Measurements from ENCODE around the gene TTLL13.

TTLL13 gene, protein sequence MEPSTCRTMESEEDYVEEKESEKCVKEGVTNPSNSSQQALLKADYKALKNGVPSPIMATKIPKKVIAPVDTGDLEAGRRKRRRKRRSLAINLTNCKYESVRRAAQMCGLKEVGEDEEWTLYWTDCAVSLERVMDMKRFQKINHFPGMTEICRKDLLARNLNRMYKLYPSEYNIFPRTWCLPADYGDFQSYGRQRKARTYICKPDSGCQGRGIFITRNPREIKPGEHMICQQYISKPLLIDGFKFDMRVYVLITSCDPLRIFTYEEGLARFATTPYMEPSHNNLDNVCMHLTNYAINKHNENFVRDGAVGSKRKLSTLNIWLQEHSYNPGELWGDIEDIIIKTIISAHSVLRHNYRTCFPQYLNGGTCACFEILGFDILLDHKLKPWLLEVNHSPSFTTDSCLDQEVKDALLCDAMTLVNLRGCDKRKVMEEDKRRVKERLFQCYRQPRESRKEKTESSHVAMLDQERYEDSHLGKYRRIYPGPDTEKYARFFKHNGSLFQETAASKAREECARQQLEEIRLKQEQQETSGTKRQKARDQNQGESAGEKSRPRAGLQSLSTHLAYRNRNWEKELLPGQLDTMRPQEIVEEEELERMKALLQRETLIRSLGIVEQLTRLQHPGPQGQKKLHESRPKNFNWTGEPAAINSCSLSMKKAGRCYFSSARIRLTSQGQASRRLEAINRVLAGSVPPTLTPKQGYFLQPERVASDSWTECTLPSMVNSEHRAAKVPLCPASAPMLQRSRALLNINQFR

DNA sequence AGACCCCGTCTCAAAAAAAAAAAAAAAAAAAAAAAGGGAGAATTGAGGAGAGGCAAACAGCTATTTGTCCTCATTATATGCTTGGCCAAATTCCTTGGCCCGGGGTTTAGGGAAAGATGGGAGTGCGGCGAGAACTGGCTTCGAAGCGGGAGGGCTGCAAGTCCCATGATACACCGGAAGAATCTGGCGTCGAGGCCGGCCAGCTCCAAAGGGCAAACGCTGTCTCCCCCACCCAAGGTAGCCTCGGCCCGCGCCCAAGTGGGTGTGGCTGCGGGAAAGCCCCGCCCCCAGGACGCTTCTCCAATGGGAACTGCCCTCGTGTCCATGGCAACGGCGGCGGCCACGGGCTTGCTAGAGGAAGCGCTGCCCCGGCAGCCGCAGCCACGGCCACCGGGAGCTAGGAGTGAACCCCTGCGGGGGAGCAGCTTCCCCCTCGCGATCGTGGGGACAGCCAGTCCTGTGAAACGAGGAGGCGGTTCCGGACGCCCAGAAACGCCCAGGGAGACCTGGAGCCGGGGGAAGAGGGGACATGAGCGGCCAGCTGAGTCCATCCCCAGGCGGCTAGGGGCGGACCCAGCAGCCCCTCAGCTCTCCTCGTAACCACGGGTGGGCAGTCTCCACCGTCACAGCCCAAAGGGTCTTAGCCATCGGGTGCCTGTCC lies at the start of gene TTLL13:
TSS of gene TTLL13 (plus strand) at position 354 of the 661 bp plus-strand sequence. CDS start 1,075 bp downstream, outside the sequence.
- peak; percentile 57 for DNase-seq (ENCODE audit: low read depth)

DNA sequence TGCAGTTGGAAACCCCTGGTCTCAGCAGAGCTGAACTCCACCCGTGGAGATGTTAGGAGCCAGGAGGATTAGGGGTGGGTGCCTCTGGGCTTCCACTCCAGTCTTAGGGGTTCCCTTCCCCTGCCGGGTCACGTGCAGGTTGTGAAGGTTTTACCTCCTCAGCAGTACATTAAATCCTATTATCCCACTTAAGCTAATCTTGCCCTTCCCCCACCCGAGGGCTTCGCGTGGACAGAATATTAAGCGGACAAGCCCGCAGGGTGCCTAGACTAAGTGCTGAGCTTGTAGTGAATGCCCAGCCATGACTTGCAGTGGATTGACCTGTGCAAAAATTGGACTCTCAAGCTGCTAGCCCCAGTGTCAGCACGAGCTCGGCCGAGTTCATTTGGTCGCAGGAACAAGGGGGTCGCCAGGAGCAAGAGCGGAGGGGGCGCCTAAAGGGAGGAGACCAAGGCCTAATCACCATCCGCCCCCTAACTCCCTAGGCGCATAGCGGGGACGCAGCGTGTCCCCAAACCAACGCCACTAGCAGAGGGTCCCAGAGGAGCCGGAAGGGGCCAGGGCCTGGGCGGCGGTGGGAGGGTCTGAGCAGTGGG lies 48.7 kb upstream of the TTLL13 start:
- no peak for DNase-seq (ENCODE audit: low read depth)

DNA sequence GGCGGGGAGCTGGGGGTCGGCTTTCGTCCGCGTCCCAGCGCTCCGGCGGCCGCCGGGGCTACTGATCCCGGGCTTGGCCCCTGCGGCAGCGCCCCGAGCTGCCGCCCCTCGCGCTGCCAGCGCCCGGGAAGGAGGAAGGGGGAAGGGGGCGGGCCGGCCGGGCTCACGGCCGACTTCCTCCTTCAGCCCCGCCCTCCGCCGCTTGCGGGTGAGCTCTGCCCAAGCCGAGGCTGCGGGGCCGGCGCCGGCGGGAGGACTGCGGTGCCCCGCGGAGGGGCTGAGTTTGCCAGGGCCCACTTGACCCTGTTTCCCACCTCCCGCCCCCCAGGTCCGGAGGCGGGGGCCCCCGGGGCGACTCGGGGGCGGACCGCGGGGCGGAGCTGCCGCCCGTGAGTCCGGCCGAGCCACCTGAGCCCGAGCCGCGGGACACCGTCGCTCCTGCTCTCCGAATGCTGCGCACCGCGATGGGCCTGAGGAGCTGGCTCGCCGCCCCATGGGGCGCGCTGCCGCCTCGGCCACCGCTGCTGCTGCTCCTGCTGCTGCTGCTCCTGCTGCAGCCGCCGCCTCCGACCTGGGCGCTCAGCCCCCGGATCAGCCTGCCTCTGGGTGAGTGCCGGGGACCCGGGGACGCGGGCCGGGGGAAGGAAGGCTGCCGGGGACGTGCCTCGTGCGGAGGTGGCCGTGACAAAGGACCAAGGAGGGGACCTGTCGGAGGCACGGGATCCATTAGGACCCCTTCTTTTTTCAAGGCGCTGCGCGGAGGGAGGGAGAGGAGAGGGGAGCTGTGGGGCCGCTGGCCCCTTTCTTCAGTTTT lies 48.0 kb upstream of the TTLL13 start, which contains the start of gene SEMA4B:
TSS of gene SEMA4B (plus strand) at position 201 of the 814 bp plus-strand sequence. CDS start at position 450, 249 bp downstream.
- DNase-seq (ENCODE audit: low read depth), result no peak

DNA sequence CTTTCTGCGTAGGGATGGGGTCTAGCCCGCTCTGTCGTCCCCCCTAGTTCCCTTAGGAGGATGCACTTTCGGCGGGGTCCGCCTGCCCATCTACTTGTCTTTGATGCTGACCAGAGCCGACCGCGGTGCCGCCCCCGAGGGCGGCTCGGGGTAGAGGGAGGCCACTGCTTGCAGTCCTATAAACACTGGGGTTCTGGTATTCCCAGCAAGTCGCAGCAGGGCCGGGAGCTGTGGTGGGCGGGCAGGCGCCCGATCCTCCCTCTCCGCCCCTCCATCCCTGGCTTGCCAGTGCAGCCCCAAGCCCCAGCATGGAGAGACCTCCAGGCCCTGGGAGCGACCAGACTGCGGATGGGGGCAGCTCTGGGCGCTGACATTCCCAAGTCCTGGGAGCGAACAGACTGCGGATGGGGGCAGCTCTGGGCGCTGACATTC lies 47.4 kb upstream of the TTLL13 start:
- no peak for DNase-seq (ENCODE audit: low read depth)

DNA sequence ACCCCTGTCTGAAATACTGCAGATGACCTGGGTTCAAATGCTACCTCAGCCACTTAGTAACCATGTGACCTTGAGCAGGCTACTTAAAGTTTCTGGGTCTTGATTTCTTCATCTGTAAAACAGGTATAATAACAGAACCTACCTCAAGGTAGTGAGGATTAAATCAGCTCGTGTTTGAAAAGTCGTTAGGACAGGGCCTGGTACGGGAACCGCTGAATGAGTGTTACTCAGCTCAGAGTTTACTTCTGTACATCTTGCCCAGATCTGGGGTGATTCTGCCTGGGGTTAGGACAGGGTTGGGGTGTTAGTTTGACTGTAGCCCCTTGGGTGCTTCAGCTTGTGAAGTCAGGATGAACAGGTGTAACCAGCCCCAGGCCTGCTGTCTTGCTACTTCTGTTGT lies 46.4 kb upstream of the TTLL13 start:
- DNase-seq (ENCODE audit: low read depth), result no peak

DNA sequence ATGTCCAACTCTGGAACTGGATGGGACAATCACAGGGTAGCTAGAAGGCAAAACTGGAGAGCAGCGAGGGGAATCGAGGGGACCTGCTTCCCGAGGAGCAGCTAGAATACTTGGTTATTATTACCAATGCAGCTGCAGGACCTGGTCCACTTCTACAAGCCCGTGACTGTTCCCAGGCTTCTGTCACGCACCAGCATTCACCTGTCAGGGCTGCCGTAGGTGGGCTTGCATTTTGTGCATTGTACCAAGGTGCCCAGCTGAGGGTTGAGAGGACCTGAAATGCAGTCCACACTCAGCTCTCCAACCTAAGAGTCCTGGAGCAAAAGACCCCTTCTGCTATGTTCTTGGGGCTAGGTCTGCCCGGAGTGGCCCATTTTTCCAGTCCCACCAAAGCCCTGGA lies 45.9 kb upstream of the TTLL13 start:
- no peak for DNase-seq (ENCODE audit: low read depth)

DNA sequence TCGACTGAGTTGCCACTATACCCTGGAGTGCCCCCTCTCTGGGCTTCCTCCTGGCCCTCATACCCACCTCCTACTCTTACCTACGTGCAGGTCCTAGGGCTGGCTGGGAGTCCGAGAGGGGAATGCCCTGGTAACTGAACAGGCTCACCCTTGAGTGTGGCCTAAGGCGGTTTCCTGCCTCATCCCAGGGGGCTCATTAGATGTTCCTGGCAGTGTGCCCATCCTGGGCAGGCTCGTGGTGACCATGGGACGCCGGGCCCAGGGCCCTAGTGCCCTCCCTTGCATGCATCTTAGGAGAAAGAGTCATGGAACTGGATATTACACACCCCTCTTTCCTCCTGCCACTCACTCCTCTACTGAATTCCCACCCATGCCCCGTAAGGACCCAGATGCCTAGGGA lies 45.4 kb upstream of the TTLL13 start:
- no peak for DNase-seq (ENCODE audit: low read depth)

DNA sequence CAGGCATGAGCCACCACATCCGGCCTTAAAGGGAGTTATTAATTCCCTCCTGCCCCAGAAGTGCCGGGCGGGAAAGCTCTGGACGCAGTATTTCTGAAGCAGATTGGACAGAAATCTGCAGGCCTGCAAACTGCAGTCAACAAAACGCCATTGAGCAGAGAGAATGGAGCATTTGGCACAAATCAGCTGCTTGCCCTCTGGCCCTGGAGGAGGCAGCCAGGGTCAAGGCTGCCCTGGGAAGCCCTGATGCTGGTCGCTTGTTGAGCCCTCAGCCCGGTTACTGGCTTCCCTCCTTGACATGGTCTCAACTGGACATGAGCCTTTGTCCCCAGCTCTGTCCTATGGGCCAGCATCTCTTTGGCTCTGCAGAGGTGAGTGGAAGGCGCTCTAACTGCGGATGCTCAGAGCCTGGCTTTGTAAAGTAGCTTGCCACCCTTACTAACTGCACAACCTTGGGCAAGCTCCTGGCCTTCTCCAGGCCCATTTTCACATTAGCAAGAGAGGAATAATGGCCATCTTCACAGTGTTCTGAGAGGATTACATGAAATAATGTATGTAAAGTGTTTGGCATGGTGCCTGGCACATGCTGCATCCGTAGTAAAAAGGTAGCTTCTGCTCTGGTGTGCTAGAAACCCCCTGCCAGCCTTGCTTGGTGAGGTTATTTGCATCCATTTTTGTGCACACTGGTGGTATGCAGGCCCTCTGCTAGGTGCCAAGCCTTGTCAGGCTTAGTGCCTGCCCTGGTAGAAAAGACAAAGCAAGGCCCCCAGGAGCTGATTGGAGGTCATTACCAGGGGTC lies 44.1 kb upstream of the TTLL13 start:
- no peak for DNase-seq (ENCODE audit: low read depth)

DNA sequence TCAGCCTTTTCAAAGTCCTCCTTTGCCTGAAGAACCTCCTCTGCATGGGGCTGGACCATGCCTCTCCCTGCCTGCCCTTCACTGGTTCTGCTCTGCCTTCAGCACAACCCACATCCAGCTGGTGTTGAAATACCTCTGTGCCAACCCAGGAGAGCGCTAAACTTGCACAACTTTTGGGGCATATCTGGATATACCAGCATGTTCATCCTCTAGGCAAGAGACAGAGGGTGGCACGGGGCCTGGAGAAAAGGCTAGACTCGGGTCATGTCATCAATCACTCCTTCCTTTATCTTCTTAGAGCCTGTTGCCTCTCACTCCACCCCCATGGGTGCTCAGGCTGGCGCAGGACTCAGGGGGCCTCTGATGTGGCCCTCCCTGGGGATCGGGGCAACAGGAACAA lies 43.5 kb upstream of the TTLL13 start:
- DNase-seq (ENCODE audit: low read depth), result no peak

DNA sequence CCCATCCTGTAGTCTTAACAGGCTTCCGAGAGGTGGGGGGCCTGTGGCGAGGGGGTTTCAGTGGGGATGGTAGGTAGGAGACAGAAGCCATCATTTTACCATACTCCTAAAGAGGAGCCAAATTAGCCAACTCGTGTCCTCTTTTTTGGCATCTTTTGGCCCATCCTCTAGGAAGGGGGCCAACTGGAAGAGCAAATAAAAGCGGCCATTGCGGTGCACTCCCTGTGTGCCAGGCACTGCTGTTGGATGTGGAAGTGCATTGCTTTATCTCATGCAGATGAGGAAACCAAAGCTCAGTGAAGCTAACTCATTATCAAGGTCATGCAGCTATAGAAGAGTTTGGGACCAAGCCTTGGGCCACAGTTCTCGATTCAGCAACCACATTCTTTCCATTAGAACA lies 42.1 kb upstream of the TTLL13 start:
- DNase-seq (ENCODE audit: low read depth), result no peak

DNA sequence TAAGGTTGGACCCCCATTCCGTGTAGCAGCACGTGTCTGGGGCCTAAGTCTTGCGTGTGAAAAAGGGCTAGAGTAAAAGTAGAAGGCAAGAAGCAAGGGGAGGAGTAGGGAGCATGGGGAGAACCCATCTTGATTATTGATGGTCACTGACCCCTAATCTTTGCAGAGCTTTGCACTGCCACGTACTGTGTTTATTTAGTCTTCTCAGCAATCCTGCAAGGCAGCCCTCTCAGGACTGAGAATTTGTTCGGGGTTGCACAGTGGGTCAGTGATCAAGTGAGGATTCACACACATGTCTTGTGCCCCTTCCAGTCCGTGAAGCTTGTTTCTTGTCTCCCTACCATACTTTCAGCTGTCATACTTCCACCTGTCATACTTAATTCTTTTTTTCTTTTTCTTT lies 41.0 kb upstream of the TTLL13 start:
- DNase-seq (ENCODE audit: low read depth), result no peak

DNA sequence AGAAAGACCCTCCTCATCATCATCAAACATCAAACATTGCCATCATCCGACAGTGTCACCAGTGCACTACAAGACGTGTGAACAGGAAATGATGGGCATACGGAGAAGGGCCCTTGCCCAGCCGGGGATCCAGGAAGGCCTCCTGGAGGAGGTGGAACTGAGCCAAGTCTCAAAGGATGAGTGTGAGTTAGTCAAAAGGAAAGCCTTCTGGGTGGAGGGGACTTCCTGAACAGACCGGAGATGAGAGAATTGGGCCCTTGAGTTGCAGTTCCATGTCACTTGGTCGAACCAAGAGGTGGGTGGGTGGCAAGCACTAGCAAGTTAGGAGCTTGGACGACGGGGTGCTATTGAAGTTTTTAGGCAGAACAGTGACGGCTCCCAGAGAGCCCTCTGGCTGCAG lies 39.8 kb upstream of the TTLL13 start:
- DNase-seq (ENCODE audit: low read depth), result no peak

DNA sequence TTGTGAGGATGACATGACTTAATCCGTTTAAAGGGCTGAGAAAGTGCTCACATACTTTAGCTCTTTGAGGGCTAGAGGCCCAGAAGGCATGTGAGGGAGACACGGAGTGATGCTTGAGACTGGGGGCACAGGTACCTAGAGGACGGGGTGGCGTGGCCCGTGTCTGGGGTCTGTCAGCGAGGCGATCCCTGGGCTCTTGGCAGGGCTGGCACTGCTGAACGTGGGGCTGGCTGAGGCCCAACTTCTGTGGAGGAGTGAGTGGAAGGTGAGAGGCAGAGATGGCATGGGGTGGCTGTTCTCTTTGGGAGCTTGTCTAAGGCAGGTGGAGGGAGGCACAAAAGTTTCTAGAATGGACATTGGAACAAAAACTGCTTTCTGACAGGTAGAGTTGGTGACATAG lies 38.8 kb upstream of the TTLL13 start:
- no peak for DNase-seq (ENCODE audit: low read depth)

DNA sequence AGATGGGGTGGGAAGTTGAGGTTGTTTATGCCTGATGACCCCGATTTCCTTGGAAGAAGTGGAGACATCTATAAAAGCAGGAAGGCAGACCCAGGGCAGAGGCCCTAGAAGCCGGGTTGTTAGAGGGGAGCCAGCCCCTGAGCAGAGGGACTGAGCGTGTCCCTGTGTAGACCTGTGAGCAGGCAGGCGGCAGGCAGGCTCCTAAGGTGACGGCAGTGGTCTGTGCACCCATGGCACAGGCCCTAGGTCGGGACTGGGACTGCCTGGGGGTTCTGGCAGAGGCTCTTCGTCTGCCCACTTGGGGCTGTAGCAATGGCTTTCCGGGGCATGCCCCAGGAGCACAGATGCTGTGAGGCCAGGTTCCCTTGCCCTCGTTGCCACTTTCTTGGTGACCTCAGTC lies 38.3 kb upstream of the TTLL13 start:
- DNase-seq (ENCODE audit: low read depth), result no peak

DNA sequence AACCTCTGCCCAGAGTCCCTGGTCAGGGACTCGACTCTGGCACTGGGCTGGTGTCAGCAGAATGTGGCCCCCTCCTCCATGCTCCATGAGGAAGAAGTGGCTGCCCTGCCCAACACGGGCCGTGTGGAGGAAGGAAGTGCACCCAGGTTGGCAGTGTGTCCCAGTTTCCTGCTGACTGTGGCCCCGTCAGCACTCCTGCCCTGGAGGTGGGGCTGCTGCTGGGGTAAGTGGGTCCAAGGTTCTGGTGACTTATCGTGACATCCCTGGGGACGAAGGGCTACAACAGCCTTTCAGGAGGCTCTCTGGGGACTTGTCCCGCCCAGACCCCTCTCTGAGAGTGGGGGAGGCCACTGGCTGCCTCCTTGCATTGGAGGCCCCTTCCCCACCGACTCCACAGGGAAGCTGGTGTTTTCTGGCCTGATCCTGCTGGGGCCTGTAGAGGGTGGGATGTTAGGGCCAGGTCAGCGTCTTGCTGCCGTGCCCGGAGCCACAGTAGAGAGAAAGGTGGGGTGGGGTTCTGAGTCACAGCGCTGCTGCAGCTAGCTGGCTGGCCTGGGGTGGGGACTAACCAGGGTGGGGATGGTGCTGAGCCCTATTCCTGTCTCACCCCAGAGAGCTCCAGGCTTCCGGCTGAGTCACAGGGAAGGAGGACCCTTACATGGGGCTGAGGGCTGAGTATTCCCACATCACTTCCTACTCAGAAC lies 37.8 kb upstream of the TTLL13 start:
- no peak for DNase-seq (ENCODE audit: low read depth)

DNA sequence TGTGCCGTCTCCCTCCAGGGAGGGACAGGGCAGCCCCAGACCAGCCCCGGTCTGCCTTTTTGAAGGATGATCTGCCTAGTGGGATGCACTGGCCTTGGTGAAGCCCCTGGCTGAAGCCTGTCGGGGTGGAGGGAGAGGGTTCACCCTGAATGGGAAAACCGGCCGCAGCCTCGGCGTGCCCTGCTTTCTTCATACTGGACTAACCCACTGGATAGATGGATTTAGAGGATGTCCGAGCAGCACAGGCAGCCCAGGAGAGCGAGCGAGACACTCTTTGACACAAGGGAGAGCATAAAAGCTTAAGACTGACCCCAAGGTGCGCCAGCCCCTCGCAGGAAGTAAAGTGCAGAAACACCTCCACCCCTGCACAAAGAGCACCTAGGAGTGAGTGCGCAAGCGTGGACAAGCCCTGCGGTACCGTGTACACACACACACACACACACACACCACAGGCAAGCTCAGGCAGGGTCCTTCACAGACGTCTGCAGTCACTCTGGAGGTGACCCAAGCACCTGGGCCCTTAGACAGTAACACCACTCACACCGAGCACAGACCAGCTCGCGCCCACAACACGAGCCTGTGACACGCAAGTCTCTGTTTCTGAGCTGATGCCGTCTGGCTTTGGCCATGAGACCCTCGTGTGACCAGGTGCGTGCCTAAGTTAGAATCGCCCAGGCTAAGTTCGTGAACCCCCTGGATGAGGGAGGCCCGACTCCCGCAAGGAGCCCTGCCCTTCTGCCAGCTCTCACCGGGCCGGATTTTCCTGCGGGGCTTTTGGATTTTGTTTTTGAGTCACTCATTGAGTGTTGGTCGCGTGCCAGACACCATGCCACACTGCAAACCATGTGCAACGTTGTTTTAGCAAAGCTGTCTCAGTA lies 36.9 kb upstream of the TTLL13 start:
- no peak for DNase-seq (ENCODE audit: low read depth)

DNA sequence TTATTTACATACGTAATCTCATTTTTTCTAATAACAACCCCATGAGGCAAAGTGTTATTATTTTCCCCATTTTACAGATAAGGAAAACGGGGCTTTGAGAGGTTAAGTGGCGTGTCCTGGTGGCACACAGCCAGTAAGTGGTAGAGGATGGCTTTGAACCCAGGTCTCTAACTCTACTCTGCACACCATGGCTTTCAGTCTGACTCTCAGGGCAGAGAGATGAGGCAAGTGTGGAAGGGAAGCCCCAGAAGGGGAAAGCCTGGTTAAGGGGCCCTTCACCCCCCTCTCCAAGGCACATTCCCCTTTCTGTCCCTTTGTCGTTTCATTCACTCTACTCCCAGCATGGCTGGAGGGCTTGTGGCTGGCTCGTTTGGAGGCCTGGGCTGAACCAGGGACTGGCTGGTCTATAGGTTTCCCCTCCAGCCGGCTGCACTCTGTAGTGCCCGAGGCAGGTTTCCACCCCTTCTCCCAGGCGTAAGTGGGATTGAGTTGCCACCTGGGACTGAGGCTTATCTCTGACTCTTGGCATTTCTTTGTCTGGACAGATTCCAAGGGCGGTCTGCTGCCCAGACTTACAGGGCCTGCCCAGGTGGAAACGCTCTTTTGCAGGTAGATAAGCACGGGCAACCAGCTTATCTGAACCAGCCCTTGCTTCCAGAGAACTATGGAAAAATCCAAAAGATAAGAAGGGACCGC lies 36.1 kb upstream of the TTLL13 start:
- DNase-seq (ENCODE audit: low read depth), result no peak

DNA sequence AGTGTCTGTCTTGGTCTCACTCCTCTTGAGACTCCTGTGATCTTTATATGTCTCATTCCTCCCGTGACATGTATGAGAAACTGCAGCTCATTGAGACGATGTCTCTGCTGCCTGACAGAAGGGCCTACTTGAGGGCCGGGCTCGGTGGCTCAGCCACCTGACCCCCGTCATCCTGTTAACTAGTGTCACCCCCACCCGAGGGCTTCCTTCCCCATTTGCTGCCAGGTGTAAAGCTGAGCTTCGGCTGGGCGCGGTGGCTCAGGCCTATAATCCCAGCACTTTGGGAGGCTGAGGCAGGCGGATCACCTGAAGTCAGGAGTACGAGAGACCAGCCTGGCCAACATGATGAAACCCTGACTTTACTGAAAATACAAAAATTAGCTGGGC lies 35.5 kb upstream of the TTLL13 start:
- DNase-seq (ENCODE audit: low read depth), result no peak

Data from stromal cell of bone marrow (primary cell).